Kidney glomerular epithelial cell (primary cell): ENCODE measurements around the gene BIRC6.
"Not testable (repeated sequence)": the region's sequence is repeated elsewhere in the genome, so short reads cannot be mapped to it uniquely, and the experiment has no call there.

Experiments
- DNase-seq: peaks from one replicate; lab custom pipeline; 2025; lab: John Stamatoyannopoulos, UW

Gene BIRC6, protein sequence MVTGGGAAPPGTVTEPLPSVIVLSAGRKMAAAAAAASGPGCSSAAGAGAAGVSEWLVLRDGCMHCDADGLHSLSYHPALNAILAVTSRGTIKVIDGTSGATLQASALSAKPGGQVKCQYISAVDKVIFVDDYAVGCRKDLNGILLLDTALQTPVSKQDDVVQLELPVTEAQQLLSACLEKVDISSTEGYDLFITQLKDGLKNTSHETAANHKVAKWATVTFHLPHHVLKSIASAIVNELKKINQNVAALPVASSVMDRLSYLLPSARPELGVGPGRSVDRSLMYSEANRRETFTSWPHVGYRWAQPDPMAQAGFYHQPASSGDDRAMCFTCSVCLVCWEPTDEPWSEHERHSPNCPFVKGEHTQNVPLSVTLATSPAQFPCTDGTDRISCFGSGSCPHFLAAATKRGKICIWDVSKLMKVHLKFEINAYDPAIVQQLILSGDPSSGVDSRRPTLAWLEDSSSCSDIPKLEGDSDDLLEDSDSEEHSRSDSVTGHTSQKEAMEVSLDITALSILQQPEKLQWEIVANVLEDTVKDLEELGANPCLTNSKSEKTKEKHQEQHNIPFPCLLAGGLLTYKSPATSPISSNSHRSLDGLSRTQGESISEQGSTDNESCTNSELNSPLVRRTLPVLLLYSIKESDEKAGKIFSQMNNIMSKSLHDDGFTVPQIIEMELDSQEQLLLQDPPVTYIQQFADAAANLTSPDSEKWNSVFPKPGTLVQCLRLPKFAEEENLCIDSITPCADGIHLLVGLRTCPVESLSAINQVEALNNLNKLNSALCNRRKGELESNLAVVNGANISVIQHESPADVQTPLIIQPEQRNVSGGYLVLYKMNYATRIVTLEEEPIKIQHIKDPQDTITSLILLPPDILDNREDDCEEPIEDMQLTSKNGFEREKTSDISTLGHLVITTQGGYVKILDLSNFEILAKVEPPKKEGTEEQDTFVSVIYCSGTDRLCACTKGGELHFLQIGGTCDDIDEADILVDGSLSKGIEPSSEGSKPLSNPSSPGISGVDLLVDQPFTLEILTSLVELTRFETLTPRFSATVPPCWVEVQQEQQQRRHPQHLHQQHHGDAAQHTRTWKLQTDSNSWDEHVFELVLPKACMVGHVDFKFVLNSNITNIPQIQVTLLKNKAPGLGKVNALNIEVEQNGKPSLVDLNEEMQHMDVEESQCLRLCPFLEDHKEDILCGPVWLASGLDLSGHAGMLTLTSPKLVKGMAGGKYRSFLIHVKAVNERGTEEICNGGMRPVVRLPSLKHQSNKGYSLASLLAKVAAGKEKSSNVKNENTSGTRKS (N-terminal part only)

DNA sequence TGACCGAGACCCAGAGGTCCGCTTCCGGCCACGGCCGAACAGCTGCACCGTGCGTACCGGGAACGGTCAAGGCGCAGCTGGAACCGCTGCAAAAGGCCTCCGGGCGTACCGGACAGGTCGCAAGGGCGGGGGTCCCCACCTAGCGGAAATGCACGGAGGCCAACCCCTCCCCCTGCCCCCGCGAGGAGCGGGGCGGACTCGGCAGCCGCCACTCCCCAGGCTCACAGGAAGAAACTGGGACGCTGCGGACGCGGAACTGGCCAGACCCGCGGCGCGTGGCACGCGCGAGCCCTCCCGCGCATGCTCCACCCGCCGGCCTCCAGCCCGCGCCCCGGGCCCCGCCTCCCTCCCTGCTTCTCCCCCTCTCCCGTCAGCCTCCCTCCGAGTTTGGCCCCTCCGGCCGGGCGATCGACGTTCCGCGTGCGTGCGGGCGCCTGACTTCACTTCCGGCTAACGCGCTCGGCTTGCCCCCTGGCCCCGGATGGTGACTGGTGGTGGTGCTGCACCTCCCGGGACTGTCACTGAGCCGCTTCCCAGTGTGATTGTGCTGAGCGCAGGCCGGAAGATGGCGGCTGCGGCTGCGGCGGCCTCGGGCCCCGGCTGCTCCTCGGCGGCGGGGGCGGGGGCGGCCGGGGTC is at the start of gene BIRC6:
Gene BIRC6 (plus strand): TSS at position 343 of the 637 bp plus-strand sequence. CDS start 139 bp downstream, at position 482.
- peak; percentile 92 for DNase-seq

DNA sequence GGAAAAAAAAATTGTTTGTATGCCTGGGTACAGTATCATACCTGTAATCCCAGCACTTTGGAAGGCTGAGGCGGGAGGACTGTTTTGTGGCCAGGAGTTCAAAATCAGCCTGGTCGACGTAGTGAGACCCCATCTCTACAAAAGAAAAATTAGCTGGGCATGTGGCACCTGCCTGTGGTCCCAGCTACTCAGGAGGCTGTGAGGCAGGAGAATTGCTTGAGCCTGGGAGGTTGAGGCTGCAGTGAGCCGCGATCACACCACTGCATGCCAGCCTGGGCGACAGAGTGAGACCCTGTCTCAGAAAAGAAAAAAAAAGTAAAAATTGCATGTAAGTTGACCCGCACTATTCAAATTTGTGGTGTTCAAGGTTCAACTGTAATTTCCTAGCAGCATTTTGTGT is 46.2 kb upstream of the BIRC6 start:
- DNase-seq, result no peak

DNA sequence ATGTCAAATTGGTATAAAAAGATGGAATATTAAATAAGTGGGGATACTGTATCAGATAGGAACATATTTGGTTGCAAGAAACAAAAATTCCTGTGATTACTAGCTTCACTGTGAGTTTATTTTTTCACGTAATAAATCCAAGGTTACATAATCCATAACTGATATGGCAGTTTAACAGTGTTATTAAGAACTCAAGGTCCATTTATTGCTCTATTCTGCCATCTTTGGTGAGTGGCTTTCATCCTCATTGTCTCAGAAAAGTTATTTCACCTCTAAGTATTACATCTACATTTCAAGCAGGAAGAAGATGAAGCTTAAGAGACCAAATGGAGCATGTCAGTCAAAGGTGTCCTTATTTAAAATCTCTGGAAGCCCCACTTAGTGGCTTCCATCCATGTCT is 41.9 kb upstream of the BIRC6 start:
- no peak for DNase-seq

DNA sequence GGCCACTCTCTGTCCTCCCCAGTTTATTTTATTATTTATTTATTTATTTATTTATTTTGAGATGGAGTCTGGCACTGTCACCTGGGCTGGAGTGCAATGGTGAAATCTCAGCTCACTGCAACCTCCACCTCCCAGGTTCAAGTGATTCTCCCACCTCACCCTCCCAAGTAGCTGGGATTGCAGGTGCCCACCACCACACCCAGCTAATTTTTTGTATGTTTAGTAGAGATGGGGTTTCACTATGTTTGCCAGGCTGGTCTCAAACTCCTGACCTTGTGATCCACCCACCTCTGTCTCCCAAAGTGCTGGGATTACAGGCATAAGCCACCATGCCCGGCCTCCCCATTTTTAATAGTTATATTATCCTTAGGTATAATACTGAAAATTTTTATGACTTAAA is 28.1 kb upstream of the BIRC6 start:
- not testable (repeated sequence) for DNase-seq

DNA sequence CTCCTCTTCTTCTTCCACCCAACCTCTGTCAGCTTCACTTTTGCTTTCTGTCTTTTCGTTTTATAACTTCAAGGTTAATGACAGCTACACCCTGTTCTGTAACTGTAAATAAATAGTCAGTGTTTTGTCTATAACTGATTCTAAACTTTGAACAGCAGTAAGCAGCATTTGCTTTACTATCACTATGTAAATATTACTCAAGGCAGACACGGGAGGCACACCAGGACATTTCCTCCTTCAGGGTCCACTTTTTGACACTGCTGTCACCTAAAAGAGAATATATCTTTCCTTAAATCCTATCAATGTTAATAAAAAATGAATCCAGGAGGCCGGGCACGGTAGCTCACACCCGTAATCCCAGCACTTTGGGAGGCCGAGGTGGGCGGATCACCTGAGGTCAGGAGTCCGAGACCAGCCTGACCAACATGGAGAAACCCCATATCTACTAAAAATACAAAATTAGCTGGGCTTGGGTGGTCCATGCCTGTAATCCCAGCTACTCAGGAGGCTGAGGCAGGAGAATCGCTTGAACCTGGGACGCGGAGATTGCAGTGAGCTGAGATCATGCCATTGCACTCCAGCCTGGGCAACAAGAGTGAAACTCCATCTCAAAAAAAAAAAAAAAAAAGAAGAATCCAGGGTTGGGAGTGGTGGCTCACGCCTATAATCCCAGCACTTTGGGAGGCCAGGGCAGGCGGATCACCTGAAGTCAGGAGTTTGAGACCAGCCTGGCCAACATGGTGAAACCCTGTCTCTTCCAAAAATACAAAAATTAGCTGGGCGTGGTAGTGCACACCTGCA is 27.4 kb upstream of the BIRC6 start:
- not testable (repeated sequence) for DNase-seq

DNA sequence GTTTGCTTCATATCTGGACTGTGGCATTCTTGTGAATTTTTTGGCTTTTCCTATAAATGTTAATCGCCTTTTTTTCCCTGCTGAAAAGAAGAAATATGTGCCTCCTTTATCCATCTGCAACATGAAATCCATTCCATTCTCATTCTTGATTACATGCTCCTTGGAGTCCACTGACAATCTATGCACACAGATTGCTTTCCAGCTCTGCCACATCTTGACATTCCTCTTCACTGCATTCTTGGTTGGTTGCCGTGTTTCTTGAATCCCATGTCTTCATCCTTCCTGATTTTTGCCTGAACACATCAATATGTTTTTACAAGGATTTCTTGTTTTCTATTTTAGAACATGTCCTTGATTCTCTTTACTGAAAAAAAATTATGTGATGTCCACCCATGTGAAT is 26.7 kb upstream of the BIRC6 start:
- DNase-seq, result no peak

DNA sequence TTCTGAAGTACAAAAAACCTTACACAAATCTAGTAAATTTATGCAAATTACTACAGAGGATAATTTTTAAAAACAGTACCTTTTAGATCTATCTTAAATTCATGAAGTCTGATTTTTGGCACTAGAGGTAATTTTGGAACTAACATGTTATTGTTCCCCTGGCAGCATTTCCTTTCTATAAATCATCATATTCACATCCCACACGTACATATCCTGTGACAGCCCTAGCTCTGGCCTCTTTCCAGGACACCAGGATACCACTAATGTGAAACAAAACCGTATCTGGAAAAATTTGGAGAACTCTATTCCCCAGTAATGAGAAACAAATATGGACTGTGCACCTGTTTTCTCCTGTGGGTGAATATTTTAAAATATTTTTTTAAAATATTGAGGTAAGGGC is 14.0 kb upstream of the BIRC6 start:
- DNase-seq, result no peak

DNA sequence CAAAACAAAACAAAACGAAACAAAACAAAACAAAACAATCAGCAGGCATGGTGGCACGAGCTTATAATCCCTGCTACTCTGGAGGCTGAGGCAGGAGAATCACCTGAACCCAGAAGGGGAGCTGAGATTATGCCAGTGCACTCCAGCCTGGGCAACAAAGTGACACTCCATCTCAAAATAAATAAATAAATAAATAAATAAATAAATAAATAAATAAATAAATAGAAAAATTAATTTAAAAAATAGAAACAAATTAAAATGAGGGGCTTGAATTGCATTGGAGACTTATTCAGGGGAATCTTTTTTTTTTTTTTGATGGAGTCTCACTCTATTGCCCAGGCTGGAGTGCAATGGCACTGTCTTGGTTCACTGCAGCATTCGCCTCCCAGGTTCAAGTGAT is 6.0 kb upstream of the BIRC6 start:
- DNase-seq, result not testable (repeated sequence)

DNA sequence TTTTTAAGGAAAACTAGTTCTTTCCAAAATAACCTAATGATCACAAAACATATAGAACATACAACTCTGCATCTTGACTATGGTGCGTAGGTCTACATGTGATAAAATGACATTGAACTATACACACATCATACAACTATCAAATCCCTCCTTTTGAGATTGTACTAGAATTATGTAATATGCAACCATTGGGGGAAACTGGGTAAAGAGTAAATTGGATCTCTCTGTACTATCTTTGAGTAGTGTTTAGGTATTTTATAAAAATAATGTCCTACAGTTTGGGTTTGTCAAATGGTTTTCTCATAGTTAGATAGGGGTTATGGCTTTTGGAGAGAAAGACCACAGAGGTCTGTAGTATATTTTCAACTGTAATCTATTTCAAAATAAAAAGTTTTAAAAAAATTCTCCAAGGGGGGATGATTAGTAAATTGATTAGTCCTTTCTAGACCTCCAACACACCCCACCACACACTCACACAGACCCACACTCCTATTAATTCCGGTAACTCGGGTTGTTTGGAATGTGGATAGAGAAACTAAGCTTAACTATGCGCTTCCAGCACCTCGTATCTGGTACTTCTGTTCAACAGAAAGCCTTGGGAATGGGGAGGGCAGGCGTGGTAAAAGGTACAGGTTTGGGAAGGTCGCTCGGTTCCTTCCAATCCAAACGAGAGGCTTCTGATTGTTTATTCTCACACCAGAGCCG is 695 bp upstream of the BIRC6 start:
- no peak for DNase-seq

DNA sequence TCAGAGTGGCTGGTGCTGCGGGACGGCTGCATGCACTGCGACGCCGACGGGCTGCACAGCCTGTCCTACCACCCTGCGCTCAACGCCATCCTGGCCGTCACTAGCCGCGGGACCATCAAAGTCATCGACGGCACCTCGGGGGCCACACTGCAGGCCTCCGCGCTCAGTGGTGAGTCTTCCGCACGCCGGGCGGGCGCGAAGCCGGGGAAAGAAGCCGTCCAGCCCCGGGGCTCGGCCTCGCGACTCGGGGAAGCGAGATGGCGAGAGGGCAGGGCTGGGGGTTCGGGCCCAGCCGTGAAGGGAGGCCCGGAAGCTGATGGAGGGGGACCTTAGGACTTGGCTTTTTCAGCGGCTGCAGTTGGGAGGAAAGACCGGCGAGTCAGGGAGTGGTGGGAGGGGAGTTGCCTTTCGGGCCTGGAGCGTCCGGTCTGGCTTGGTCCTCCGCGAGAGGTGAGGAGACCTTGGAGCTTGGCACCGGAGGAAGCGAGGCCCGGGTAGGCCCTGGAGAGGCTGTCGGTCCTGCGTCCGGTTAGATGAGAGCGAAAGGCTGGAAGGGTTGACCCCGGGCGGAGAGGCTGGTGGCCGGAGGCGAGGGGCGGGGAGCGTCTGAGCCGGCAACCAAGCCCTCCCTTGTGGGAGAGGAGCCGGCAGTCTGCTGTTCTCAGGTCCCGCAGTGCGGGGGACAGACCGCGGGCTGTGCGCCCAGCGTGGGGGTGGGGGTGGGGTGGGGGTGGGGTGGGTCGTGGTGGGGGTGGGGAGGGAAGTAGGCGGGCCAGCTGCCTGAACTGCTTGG is 691 bp downstream of the BIRC6 start:
- no peak for DNase-seq

DNA sequence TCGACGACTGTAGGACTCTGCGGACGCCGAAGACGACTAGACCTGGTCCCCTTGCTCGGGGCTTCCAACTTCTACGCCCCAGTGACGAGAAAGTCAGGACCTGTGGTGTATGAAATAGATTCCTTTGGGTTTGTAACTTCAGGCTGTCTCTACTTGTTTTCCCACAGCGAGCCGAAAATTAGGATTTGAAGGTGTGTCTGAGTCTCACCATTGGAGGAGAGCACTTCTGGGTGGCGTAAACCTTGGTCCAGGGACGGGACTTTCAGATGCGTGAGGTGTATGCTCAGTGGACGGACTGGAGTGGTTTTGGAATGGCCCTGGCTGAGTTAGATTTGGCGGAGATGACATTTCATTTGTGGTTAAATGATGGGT is 1.3 kb downstream of the BIRC6 start:
- DNase-seq, result no peak

DNA sequence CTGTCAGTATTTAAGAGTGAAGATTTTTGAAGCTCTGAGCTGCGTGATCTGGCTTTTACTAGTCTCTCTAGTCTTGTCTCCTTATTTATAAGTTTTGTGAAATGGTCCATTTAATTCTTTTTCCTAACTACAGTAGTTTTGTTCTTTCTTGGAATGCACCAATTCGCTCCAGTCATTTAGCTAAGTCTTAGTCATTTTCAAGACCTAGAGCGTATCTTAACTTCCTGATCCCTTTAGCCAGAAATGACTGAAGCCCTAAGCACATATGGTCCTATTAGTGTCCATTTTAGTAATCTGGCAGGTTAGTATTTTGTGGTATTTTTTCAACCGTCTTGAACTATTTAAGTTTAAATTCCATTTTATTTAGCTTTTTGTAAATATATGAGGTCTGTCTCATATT is 3.6 kb downstream of the BIRC6 start:
- peak; percentile 33 for DNase-seq

DNA sequence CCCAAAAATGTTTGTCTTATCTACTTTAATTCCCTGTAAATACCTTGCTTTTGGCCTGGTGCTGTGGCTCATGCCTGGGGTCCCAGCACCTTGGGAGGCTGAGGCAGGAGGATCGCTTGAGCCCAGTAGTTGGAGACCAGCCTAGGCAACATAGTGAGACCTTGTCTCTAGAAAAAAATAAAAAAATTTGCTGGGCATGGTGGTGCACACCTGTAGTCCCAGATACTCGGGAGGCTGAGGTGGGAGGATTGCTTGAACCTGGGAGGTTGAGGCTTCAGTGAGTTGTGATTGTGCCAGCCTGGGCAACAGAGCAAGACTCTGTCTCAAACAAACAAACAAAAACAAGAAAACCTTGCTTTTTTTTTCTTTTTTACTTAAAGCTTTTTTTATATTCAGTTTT is 6.2 kb downstream of the BIRC6 start:
- not testable (repeated sequence) for DNase-seq

DNA sequence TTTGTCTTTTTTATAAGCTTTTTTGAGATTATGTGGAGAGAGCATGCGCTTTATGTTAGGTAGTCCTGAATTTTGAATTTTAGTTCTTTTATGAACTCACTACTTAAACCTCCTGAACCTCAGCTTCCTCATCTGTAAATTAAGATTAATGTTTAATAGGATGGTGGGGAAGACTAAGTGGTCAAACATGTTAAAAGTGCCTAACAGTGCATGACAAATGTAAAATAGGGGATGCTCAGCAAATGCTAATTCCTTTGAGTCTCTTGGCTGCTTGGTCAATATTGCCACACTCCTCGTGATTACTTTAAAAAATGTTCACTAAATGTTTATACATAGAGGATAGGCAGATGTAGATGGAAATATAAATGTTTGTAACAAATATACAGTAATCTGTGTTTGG is 6.8 kb downstream of the BIRC6 start:
- peak; percentile 72 for DNase-seq

DNA sequence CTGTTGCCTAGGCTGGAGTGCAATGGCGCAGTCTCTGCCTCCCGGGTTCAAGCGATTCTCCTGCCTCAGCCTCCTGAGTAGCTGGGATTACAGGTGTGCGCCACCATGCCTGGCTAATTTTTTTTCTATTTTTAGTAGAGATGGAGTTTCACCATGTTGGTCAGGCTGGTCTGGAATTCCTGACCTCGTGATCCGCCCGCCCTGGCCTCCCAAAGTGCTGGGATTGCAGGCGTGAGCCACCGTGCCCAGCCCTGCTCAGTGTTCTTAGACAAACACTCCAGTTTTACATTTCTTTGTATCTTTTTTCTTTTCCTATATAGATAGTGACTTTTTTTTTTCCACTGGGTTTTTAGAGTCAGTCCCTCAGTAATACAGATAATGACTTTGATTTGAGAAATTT is 7.5 kb downstream of the BIRC6 start:
- not testable (repeated sequence) for DNase-seq

DNA sequence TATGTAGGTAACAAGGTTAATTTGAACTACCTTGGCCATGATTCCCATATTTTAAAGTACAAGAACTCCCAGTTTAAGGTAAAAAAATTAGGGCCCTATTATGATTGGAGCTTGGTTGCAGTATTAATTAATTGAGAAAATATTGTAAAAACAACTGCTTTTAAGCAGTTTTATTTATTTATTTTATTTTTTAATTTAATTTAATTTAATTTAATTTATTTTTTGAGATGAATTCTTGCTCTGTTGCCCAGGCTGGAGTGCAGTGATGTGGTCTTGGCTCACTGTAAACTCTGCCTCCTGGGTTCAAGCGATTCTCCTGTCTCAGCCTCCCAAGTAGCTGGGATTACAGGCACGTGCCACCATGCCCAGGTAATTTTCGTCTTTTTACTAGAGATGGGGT is 8.9 kb downstream of the BIRC6 start:
- not testable (repeated sequence) for DNase-seq

DNA sequence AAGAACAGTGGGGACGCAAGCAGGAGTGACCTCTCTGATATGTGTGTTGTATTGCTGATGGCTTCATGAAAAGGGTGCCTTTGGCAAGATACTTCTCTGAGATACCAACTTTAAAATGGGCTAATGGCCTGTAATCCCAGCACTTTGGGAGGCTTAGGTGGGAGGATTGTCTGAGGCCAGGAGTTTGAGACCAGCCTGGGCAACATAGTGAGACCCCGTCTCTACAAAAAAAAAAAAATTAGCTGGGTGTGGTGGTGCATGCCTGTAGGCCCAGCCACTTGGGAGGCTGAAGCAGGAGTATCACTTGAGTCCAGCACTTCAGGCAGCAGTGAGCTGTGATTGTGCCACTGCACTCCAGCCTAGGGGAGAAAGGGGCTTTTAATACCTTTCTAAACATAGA is 9.8 kb downstream of the BIRC6 start:
- DNase-seq, result no peak

DNA sequence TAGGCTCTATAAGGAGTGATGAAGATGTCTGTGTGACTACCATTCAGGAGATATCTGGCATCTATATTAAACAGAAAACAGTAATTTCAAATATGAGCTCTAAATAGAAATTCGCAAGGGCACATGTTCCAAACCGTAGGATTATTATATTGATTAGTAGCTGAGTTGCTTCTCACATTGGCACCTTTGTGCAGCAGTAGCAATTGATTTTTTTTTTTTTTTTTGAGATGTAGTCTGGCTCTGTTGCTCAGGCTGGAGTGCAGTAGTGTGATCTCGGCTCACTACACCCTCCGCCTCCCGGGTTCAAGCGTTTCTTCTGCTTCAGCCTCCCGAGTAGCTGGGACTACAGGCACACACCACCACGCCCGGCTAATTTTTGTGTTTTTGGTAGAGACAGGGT is 12.4 kb downstream of the BIRC6 start:
- DNase-seq, result no peak

DNA sequence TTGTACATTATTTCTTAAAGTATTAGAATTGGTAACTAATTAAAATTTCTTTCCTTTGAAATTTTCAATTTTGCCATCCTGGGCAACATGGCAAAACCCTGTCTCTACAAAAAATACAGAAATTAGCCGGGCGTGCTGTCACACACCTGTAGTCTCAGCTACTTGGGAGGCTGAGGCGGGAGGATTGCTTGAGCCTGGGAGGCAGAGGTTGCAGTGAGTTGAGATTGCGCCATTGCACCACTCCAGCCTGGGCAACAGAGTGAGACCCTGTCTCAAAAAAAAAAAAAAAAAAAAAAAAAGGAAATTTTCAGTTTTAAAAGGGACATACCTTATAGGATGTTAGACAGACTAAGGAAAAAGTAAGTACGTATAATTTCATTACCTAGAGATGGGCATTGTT is 14.1 kb downstream of the BIRC6 start:
- not testable (repeated sequence) for DNase-seq
